Measurements from ENCODE around the gene PRELP. TPM values are rescaled to one million over a fixed set of nuclear protein-coding genes. Genes with fewer than 3 reads are reported as not detected.

The PRELP gene
- total and polyA plus RNA-seq, 2 donors (not counting 3 experiments of a cell fraction or from before 2014, with no cell fraction given), result 0.01 TPM; not detected in 1

DNA sequence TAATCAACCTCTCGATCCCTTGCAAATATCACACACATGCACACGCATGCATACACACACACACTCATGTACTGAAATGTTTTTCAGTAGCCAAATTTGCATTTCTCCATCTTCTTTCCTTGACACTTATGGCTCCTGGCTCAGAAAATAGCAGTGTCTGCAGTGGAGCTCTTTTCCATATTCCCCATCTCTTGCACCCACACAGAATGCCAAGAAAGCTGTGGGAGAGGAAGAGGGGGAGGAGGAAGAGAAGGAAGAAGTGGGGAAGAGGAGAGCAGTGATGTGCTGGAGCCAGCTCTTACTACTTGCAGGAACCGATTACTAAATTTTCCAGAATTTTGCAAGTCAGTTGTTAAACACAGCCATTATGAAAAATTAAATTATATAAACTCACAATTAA is 28.2 kb downstream of the PRELP start:
- Histone ChIP-seq H3K4me2 (ENCODE audit: insufficient read depth, low read length) (no peak overlapping the region), H3K9me3 (replicated peaks; ENCODE audit: control insufficient read depth, insufficient read depth, low read length) (no peaks in the 10 kb centered on the region), H3K4me3 (replicated peaks in 1 of 3; ENCODE audit: insufficient read depth in 1 of 3, low read depth in 1 of 3, low read length in 3 of 3) (no peak overlapping the region), H4K20me1 (replicated peaks; ENCODE audit: control insufficient read depth, extremely low read depth, insufficient read depth, low read length) (no peaks in the 10 kb centered on the region), H3K27me3 (ENCODE audit: control insufficient read depth in 2 of 2, insufficient read depth in 2 of 2, low read length in 2 of 2) (peaks cover 0 to 3% of the 10 kb centered on the region in 2 experiments), H3K4me1 (ENCODE audit: control insufficient read depth, extremely low read depth, insufficient read depth, low read length) (peaks cover 4% of the 10 kb centered on the region), H3K9ac (replicated peaks; ENCODE audit: extremely low read depth, insufficient read depth, low read length) (no peak overlapping the region), H3K9me1 (replicated peaks; ENCODE audit: control insufficient read depth, extremely low read depth, insufficient read depth, low read length) (no peaks in the 10 kb centered on the region), H3K79me2 (ENCODE audit: control insufficient read depth, insufficient read depth, low read length) (no peaks in the 10 kb centered on the region), H2AFZ (ENCODE audit: low read depth, low read length) (no peak overlapping the region), H3K27ac (ENCODE audit: insufficient read depth, low read depth, low read length) (no peak overlapping the region), H3K36me3 (ENCODE audit: control insufficient read depth in 2 of 2, extremely low read depth in 1 of 2, insufficient read depth in 2 of 2, low read length in 2 of 2) (no peaks in the 10 kb centered on the region)
- DNase-seq (ENCODE audit: low read depth, low spot score) (no peak), FAIRE-seq (no peak)
- intact Hi-C loops (cut with micrococcal nuclease) (loop anchor here (1.0 kb wide), 4 partner anchors 122 to 198 kb away; partner anchors contain the start of gene ATP2B4), dilution Hi-C loops (cut with MboI; ENCODE audit: extremely low pct_ligation_motif_present, low sequenced_read_pairs) (no loop called here)
- ChIA-PET CTCF (interaction anchor here (0.8 to 7.4 kb wide), 29 partner anchors 10 to 281 kb away, joined by 3 to 161 read pairs (median 5); partner anchors contain the start of genes ATP2B4 and OPTC), POLR2A (interaction anchor here (0.5 kb wide), 1 partner anchor 199 kb away, joined by 3 read pairs; no protein-coding TSS in a partner anchor)
- no TSS peak for BruUV-seq (replicated peaks)
- TF ChIP-seq MYC (IDR thresholded peaks at IDR 0.05; ENCODE audit: low read depth, low read length) (no peak), POLR2AphosphoS5 (IDR thresholded peaks at IDR 0.05; ENCODE audit: insufficient read depth, low read depth, low read length) (no peak), EZH2 (IDR thresholded peaks at IDR 0.05; ENCODE audit: borderline replicate concordance, low read depth, low read length, severe bottlenecking) (no peak), GATA2 (IDR thresholded peaks at IDR 0.05; ENCODE audit: insufficient read depth, insufficient read length, low read depth, low read length) (no peak), CTCF (IDR thresholded peaks at IDR 0.05; ENCODE audit: extremely low read depth in 1 of 2, insufficient read depth in 1 of 2, low read depth in 1 of 2, low read length in 2 of 2) (no peak), JUN (IDR thresholded peaks at IDR 0.05; ENCODE audit: borderline replicate concordance, insufficient read depth, insufficient read length, low read depth) (no peak)
- TF ChIP-seq, protein P1, sequence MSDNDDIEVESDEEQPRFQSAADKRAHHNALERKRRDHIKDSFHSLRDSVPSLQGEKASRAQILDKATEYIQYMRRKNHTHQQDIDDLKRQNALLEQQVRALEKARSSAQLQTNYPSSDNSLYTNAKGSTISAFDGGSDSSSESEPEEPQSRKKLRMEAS (IDR thresholded peaks at IDR 0.05; ENCODE audit: insufficient read depth, insufficient read length), result no peak

Measured in endothelial cell of umbilical vein (primary cell).